Neural progenitor cell (in vitro differentiated cells): Measurements from ENCODE around the gene MKRN3. TPM values are rescaled to one million over a fixed set of nuclear protein-coding genes. Genes with fewer than 3 reads are reported as not detected.
"Not testable (repeated sequence)": the region's sequence is repeated elsewhere in the genome, so short reads cannot be mapped to it uniquely, and the experiment has no call there.

Experiments used
- DNase-seq: peaks from one replicate; pipeline ENCODE4 v3.0.0-alpha.2; 2016; ENCODE audit warnings: low spot score
- H2AFZ ChIP-seq: fragments of 200-600 bp; sonication (generic); replicated peaks from 2 replicates; pipeline ENCODE4 v1.6.1; 2016; ENCODE audit warnings: antibody characterized with exemption
- H3F3A ChIP-seq: fragments of 200-600 bp; sonication (generic); 2 replicates; pipeline ENCODE4 v1.6.1; 2016; ENCODE audit warnings: antibody characterized with exemption, low read depth
- H3K27ac ChIP-seq: fragments of 200-600 bp; sonication (generic); 2 replicates; pipeline ENCODE4 v1.5.1; 2016; ENCODE audit warnings: mild to moderate bottlenecking
- H3K27me3 ChIP-seq: fragments of 200-600 bp; sonication (generic); 2 replicates; pipeline ENCODE4 v1.6.1; 2016; ENCODE audit warnings: mild to moderate bottlenecking, moderate library complexity
- H3K36me3 ChIP-seq: fragments of 200-600 bp; sonication (generic); 2 replicates; pipeline ENCODE4 v1.5.1; 2016
- H3K4me1 ChIP-seq: fragments of 200-600 bp; sonication (generic); 2 replicates; pipeline ENCODE4 v1.6.1; 2016; ENCODE audit warnings: mixed run types
- H3K4me2 ChIP-seq: fragments of 200-600 bp; sonication (generic); 2 replicates; pipeline ENCODE4 v1.6.1; 2016
- H3K4me3 ChIP-seq: fragments of 200-600 bp; sonication (generic); 2 replicates; pipeline ENCODE4 v1.5.1; 2016
- H3K79me2 ChIP-seq: fragments of 200-600 bp; sonication (generic); 2 replicates; pipeline ENCODE4 v1.6.1; 2016; ENCODE audit warnings: low read depth
- H3K9ac ChIP-seq: fragments of 200-600 bp; sonication (generic); 2 replicates; pipeline ENCODE4 v1.6.1; 2016
- H3K9me3 ChIP-seq: fragments of 200-600 bp; sonication (generic); 2 replicates; pipeline ENCODE4 v1.5.1; 2016; ENCODE audit warnings: low read depth
- H4K20me1 ChIP-seq: fragments of 200-600 bp; sonication (generic); 2 replicates; pipeline ENCODE4 v1.6.1; 2016; ENCODE audit warnings: low read depth
- H3K27ac Mint-ChIP-seq: 3 replicates; pipeline ENCODE4 v1.8.0; 2021; ENCODE audit warnings: mixed read lengths
- H3K27me3 Mint-ChIP-seq: 2 replicates; pipeline ENCODE4 v1.8.0; 2022; ENCODE audit warnings: low read depth, mild to moderate bottlenecking, inconsistent platforms, moderate library complexity, mixed read lengths; ENCODE audit not compliant: insufficient read depth
- H3K36me3 Mint-ChIP-seq: 3 replicates; pipeline ENCODE4 v1.8.0; 2021; ENCODE audit warnings: mixed read lengths
- H3K4me1 Mint-ChIP-seq: 3 replicates; pipeline ENCODE4 v1.8.0; 2021; ENCODE audit warnings: mixed read lengths
- H3K4me3 Mint-ChIP-seq: 3 replicates; pipeline ENCODE4 v1.8.0; 2021; ENCODE audit warnings: mild to moderate bottlenecking, moderate library complexity, mixed read lengths
- H3K9me3 Mint-ChIP-seq: 3 replicates; pipeline ENCODE4 v1.8.0; 2020; ENCODE audit warnings: mixed read lengths
- CTCF ChIP-seq: fragments of 200-600 bp; sonication (generic); IDR thresholded peaks from 2 replicates; pipeline ENCODE4 v1.5.1; 2017; ENCODE audit warnings: antibody characterized with exemption, mild to moderate bottlenecking
- EZH2 ChIP-seq: fragments of 200-600 bp; sonication (generic); IDR thresholded peaks from 2 replicates; pipeline ENCODE4 v1.6.1; 2017; ENCODE audit warnings: antibody characterized with exemption, mild to moderate bottlenecking, moderate library complexity
- EZH2phosphoT487 ChIP-seq: fragments of 200-600 bp; sonication (generic); IDR thresholded peaks from 2 replicates; pipeline ENCODE4 v1.6.1; 2017; ENCODE audit warnings: antibody characterized with exemption
- total RNA-seq: library from RNA; depleted of rRNA; stranded (reverse); fragments of >200 nt; gene quantifications from 2 replicates; pipeline ENCODE4 v1.2.3, GENCODE V29; 2015; ENCODE audit warnings: low replicate concordance

The MKRN3 gene
- total RNA-seq, 1 donor from 2014 or later: not detected

DNA sequence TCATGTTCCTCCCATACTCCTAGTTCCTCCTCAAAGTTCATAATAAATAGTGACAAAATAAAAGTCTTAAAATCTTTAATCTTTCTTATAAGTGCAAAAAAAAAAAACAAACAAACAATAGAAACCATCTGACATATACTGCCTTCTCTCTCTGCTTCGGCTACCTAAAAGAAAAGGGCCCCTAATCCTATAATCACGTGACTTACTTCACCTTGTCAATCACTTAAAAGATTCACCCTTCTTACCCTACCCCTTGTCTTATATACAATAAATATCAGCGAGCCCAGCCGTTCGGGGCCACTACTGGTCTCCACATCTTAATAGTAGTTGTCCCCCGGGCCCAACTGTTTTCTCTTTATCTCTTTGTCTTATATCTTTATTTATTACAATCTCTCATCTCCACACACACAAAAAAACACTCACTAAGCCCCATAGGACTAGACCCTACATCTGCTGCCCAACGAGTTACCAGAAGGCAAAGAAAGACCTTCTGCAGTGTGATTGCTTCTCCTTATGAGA, 28.8 kb downstream of the MKRN3 start:
- Mint-ChIP-seq H3K27ac (no peak overlapping the region), H3K9me3 (peaks cover 25% of the 10 kb centered on the region), H3K36me3 (no peaks in the 10 kb centered on the region)

GRCh38 chr15:23595368-23595767, 29.9 kb downstream of the MKRN3 start:
- Histone ChIP-seq H3K4me2 (no peak overlapping the region), H3K36me3 (no peaks in the 10 kb centered on the region), H3K27me3 (no peaks in the 10 kb centered on the region), H3K27ac (no peak overlapping the region), H4K20me1 (no peaks in the 10 kb centered on the region), H3K9ac (no peak overlapping the region), H3K9me3 (peaks cover 5% of the 10 kb centered on the region), H2AFZ (no peak overlapping the region), H3K4me3 (no peak overlapping the region), H3F3A (no peaks in the 10 kb centered on the region), H3K4me1 (no peaks in the 10 kb centered on the region), H3K79me2 (no peaks in the 10 kb centered on the region)
- no peaks in the 10 kb centered on the region for H3K36me3 Mint-ChIP-seq
- H3K4me1 Mint-ChIP-seq: no peaks in the 10 kb centered on the region
- no peak for DNase-seq
- no peak overlapping the region for H3K27ac Mint-ChIP-seq
- H3K9me3 Mint-ChIP-seq: peaks cover 28% of the 10 kb centered on the region
- H3K4me3 Mint-ChIP-seq: no peak overlapping the region
- H3K27me3 Mint-ChIP-seq: peaks cover 2% of the 10 kb centered on the region
- no peak for TF ChIP-seq EZH2

More for the DNA sequence above, 28.8 kb downstream of the MKRN3 start:
- no peak for TF ChIP-seq EZH2
- TF ChIP-seq CTCF: no peak
- no peak for TF ChIP-seq EZH2phosphoT487
- Histone ChIP-seq H4K20me1 (no peaks in the 10 kb centered on the region), H3K27me3 (no peaks in the 10 kb centered on the region), H3K4me2 (no peak overlapping the region), H3K27ac (no peak overlapping the region), H3F3A (no peaks in the 10 kb centered on the region), H3K79me2 (no peaks in the 10 kb centered on the region), H2AFZ (no peak overlapping the region), H3K9me3 (peaks cover 5% of the 10 kb centered on the region), H3K36me3 (no peaks in the 10 kb centered on the region), H3K9ac (no peak overlapping the region), H3K4me3 (no peak overlapping the region), H3K4me1 (no peaks in the 10 kb centered on the region)
- H3K4me1 Mint-ChIP-seq: no peaks in the 10 kb centered on the region
- no peak for DNase-seq
- H3K27me3 Mint-ChIP-seq: peaks cover 2% of the 10 kb centered on the region
- no peak overlapping the region for H3K4me3 Mint-ChIP-seq

DNA sequence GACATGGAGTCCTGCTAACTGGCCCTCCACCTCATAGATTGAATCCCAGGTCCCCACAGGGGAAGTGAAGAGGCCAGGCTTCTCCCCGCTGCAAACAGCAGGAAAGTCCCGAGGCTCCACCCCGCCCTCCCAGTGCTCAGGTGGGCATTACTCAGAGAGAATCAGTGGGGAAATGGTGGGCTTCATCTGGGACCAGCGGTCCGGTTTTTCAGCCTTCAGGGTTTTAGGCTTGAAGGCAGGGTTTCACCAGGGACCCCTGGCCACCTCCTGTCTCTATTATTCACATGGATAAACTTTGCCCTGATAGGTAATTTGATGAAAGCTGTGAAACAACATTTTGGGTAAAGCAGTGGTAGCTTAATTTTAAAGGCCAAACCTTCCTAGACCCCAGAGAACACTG, 31.3 kb downstream of the MKRN3 start:
- Mint-ChIP-seq H3K36me3 (no peaks in the 10 kb centered on the region), H3K4me3 (no peak overlapping the region), H3K4me1 (no peaks in the 10 kb centered on the region), H3K27me3 (peaks cover 3% of the 10 kb centered on the region), H3K27ac (no peak overlapping the region), H3K9me3 (peaks cover 26% of the 10 kb centered on the region)
- no peaks in the 10 kb centered on the region for H3K4me1 ChIP-seq
- H3K27me3 ChIP-seq: no peaks in the 10 kb centered on the region
- H3K9ac ChIP-seq: no peak overlapping the region
- H3K4me3 ChIP-seq: no peak overlapping the region
- H4K20me1 ChIP-seq: no peaks in the 10 kb centered on the region
- no peak overlapping the region for H3K27ac ChIP-seq
- peaks cover 5% of the 10 kb centered on the region for H3K9me3 ChIP-seq
- no peak overlapping the region for H2AFZ ChIP-seq
- TF ChIP-seq CTCF: no peak
- no peak for TF ChIP-seq EZH2phosphoT487
- TF ChIP-seq EZH2: no peak
- DNase-seq: no peak
- no peaks in the 10 kb centered on the region for H3K79me2 ChIP-seq
- H3K4me2 ChIP-seq: no peak overlapping the region
- no peaks in the 10 kb centered on the region for H3K36me3 ChIP-seq
- no peaks in the 10 kb centered on the region for H3F3A ChIP-seq

- not testable (repeated sequence) for H3K4me1 Mint-ChIP-seq, H3K27me3 Mint-ChIP-seq, H3K27me3 ChIP-seq, H3K4me3 Mint-ChIP-seq, H2AFZ ChIP-seq, H3K27ac ChIP-seq, H3K4me2 ChIP-seq, H3K4me3 ChIP-seq, H3K9me3 ChIP-seq, DNase-seq, H3K36me3 ChIP-seq, H3K9ac ChIP-seq, H3K79me2 ChIP-seq, H3F3A ChIP-seq, H4K20me1 ChIP-seq, H3K4me1 ChIP-seq, H3K36me3 Mint-ChIP-seq, H3K27ac Mint-ChIP-seq
- peaks cover 26% of the 10 kb centered on the region for H3K9me3 Mint-ChIP-seq
These were observed 31.8 kb downstream of the MKRN3 start for GRCh38 chr15:23597278-23597677.
